ENCODE data around the gene LNP1. TPM values are rescaled to one million over a fixed set of nuclear protein-coding genes. Genes with fewer than 3 reads are reported as not detected.

LNP1 gene
- total and polyA plus RNA-seq, 2 of the 13 experiments (the other 11 are each of a cell fraction or from before 2014, with no cell fraction given): 3.6 to 7.0 TPM

DNA sequence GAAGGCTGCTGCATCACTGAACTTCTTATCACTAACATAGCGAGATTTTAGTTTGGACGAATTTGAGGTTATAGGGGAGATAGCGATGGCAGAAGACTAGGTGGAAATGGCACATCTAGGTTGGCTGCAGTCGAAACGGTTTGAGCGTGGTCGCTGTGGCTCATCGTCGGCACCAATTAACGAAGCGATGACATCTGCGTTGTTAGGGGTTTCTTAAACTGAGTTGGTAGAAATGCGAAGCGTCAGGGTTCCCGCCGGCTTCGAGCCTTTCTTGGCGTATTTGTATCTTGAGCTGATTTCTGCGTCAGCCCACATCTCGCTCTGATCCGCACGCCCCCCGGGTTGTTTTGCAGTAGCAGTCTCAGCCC, 319 bp downstream of the LNP1 start (continued):
- TF ChIP-seq TRIM24 (CRISPR knock-in tag; IDR thresholded peaks at IDR 0.05) (no peak), ZSCAN12 (CRISPR knock-in tag; IDR thresholded peaks at IDR 0.05) (no peak), ZSCAN20 (CRISPR knock-in tag; IDR thresholded peaks at IDR 0.05; ENCODE audit: borderline replicate concordance) (0 out of 2 replicates have a peak, but pooled peaks have one; percentile 11)

DNA sequence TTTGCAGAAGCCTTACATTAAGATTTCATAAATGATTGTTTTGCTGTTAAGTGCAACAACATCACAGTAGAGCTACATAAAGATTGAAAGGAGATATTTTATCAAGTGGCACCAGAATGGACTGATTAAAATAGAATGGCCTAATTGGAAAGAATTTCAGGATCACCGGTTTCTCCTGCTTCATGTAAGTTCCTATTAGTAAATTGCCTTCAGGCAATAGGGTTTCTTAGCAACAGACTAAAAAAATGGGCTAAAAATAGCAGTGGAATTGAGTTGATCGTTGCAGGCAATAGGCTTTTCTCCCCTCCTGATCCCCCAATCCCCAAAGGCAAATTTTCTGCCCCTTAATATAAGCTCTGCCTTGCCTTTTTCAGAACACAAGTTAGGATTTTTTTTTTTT, 917 bp downstream of the LNP1 start:
- no peak for FAIRE-seq
- Histone ChIP-seq H2AFZ (ENCODE audit: low read length) (no peak overlapping the region), H3K9ac (ENCODE audit: insufficient read depth, low read depth, low read length) (peak overlapping the region; percentile 91), H3K4me3 (replicated peaks in 1 of 3; ENCODE audit: insufficient read depth in 1 of 3, low read depth in 2 of 3, low read length in 3 of 3) (peak overlapping the region; percentile 56 to 99 (median 96)), H3K79me2 (ENCODE audit: insufficient read depth, low read length) (peaks cover 85% of the 10 kb centered on the region), H3K36me3 (replicated peaks in 1 of 2; ENCODE audit: control insufficient read depth in 1 of 2, insufficient read depth in 2 of 2, low read length in 2 of 2) (no peaks in the 10 kb centered on the region; a peak in 1 of 5 replicates), H3K4me2 (ENCODE audit: low read depth, low read length) (peak overlapping the region; percentile 87), H3K4me1 (ENCODE audit: insufficient read depth, low read length) (peaks cover 51% of the 10 kb centered on the region), H4K20me1 (ENCODE audit: insufficient read depth, low read length) (peaks cover 22% of the 10 kb centered on the region), H3K27me3 (ENCODE audit: control insufficient read depth in 1 of 2, insufficient read depth in 2 of 2, low read length in 2 of 2) (no peaks in the 10 kb centered on the region; a peak in 1 of 5 replicates), H3K27ac (ENCODE audit: extremely low read length, insufficient read depth, low read length) (peak overlapping the region; percentile 93), H3K9me3 (ENCODE audit: low read length) (0 out of 2 replicates have a peak, but pooled peaks cover 4% of the 10 kb centered on the region)
- no TSS peak for BruUV-seq (replicated peaks)
- no peak for ATAC-seq
- ChIA-PET POLR2A (interaction anchor here (0.8 to 3.7 kb wide), 17 partner anchors 9 to 584 kb away, joined by 3 to 44 read pairs (median 5); partner anchors contain the start of genes CMSS1, NIT2, TBC1D23 and TFG), CTCF (ENCODE audit: low intra/inter-chr PET ratio, low total read pairs) (no interaction called here)
- WGBS (ENCODE audit: low lambda C conversion rate): 8% methylated on average over 2 of the region's 2 CpGs
- TF ChIP-seq SAFB2 (CRISPR knock-in tag; IDR thresholded peaks at IDR 0.05; ENCODE audit: borderline replicate concordance, low read depth) (no peak), ZNF558 (CRISPR knock-in tag; IDR thresholded peaks at IDR 0.05; ENCODE audit: borderline replicate concordance) (0 out of 2 replicates have a peak, but pooled peaks have one; percentile 11), HDAC1 (CRISPR knock-in tag; IDR thresholded peaks at IDR 0.05) (0 out of 2 replicates have a peak, but pooled peaks have one; percentile 5), ZXDC (CRISPR knock-in tag; IDR thresholded peaks at IDR 0.05) (no peak), RORA (CRISPR knock-in tag; IDR thresholded peaks at IDR 0.05) (0 out of 2 replicates have a peak, but pooled peaks have one; percentile 48), ZBTB7A (CRISPR knock-in tag; IDR thresholded peaks at IDR 0.05) (no peak), POLR2AphosphoS5 (IDR thresholded peaks at IDR 0.05; ENCODE audit: low read depth, low read length) (peak; percentile 19; the same call in 1 of the 2 replicates), TEF (CRISPR knock-in tag; IDR thresholded peaks at IDR 0.05) (0 out of 2 replicates have a peak, but pooled peaks have one; percentile 28), IRF2 (CRISPR knock-in tag; IDR thresholded peaks at IDR 0.05) (no peak), NCOA2 (CRISPR knock-in tag; IDR thresholded peaks at IDR 0.05) (no peak), ZNF138 (CRISPR knock-in tag; IDR thresholded peaks at IDR 0.05; ENCODE audit: low read depth) (no peak), ZC3H4 (CRISPR knock-in tag; IDR thresholded peaks at IDR 0.05; ENCODE audit: borderline replicate concordance) (no peak)
- DNase-seq (ENCODE audit: low spot score): no peak
- intact Hi-C loops (cut with micrococcal nuclease; ENCODE audit: unreplicated experiment) (loop anchor here (10.0 kb wide), 1 partner anchor 327 kb away; no protein-coding TSS in a partner anchor), in situ Hi-C loops (cut with HindIII; ENCODE audit: extremely low pct_ligation_motif_present, low pct_unique_long_range_greater_than_20kb) (no loop called here)
